Measurements from ENCODE around the gene SND1.

- TF ChIP-seq MTA2 (IDR thresholded peaks at IDR 0.05; ENCODE audit: low read depth), result no peak
- no peak for TF ChIP-seq CTCF (IDR thresholded peaks at IDR 0.05 in 2 of 3, conservative IDR thresholded peaks at IDR 0.05 in 1 of 3; ENCODE audit: control insufficient read depth in 2 of 3, extremely low read depth in 1 of 3, insufficient read depth in 1 of 3, low read depth in 3 of 3, low read length in 3 of 3)
- TF ChIP-seq POLR2A (IDR thresholded peaks at IDR 0.05; ENCODE audit: low read depth, low read length), result no peak
- no peak for TF ChIP-seq PBX3 (IDR thresholded peaks at IDR 0.05; ENCODE audit: insufficient replicate concordance, low read depth, low read length)
- TF ChIP-seq REST (IDR thresholded peaks at IDR 0.05; ENCODE audit: low read depth, low read length), result no peak
- TF ChIP-seq SMC3 (IDR thresholded peaks at IDR 0.05; ENCODE audit: borderline replicate concordance, low read length), result no peak
- no peak for TF ChIP-seq ESRRA (IDR thresholded peaks at IDR 0.05; ENCODE audit: low read length)
- no peak for TF ChIP-seq EED (IDR thresholded peaks at IDR 0.05; ENCODE audit: low read depth)
These were observed 477.4 kb downstream of the SND1 start for GRCh38 chr7:128129224-128129864.

Measured in GM12878 (cell line).